HG03139 (cell line): ENCODE results near the gene MTAP.
A peak's percentile ranks its signal among the peaks of the same experiment; 100 is the strongest.

Experiments used
- ATAC-seq: cut with Tn5 transposase; IDR thresholded peaks from one replicate; pipeline ENCODE4 v1.9.1; 2021; ENCODE audit not compliant: unreplicated experiment

The MTAP gene

GRCh38 chr9:21841133-21841532 is 38.7 kb downstream of the MTAP start:
- ATAC-seq, result no peak

- no peak for ATAC-seq
Measured at GRCh38 chr9:21848615-21849014, 46.2 kb downstream of the MTAP start.

GRCh38 chr9:21852754-21853153 is 50.3 kb downstream of the MTAP start:
- peak; percentile 97 for ATAC-seq

- no peak for ATAC-seq
Measured at GRCh38 chr9:21853414-21853813, 51.0 kb downstream of the MTAP start.

- no peak for ATAC-seq
Measured at GRCh38 chr9:21854119-21854518, 51.7 kb downstream of the MTAP start.

GRCh38 chr9:21854594-21854993 is 52.2 kb downstream of the MTAP start:
- no peak for ATAC-seq

- no peak for ATAC-seq
Measured at GRCh38 chr9:21856301-21857094, 54.1 kb downstream of the MTAP start.

- ATAC-seq, result no peak
Measured at GRCh38 chr9:21862871-21863270, 60.4 kb downstream of the MTAP start.

GRCh38 chr9:21864505-21864904 is 62.1 kb downstream of the MTAP start:
- ATAC-seq, result no peak

- no peak for ATAC-seq
Measured at GRCh38 chr9:21866302-21866701, 63.9 kb downstream of the MTAP start.

- ATAC-seq, result no peak
Measured at GRCh38 chr9:21871256-21871975, 69.0 kb downstream of the MTAP start.

- ATAC-seq, result no peak
Measured at GRCh38 chr9:21872696-21873095, 70.3 kb downstream of the MTAP start.

- ATAC-seq, result no peak
Measured at GRCh38 chr9:21873540-21874221, 71.2 kb downstream of the MTAP start.

- no peak for ATAC-seq
Measured at GRCh38 chr9:21875893-21876292, 73.5 kb downstream of the MTAP start.

- no peak for ATAC-seq
Measured at GRCh38 chr9:21883642-21884041, 81.2 kb downstream of the MTAP start.

GRCh38 chr9:21889673-21890072 is 87.2 kb downstream of the MTAP start:
- no peak for ATAC-seq

- ATAC-seq, result no peak
Measured at GRCh38 chr9:21890696-21891095, 88.3 kb downstream of the MTAP start.

- ATAC-seq, result no peak
Measured at GRCh38 chr9:21901546-21901945, 99.1 kb downstream of the MTAP start.

- no peak for ATAC-seq
Measured at GRCh38 chr9:21902136-21902535, 99.7 kb downstream of the MTAP start.

- no peak for ATAC-seq
Measured at GRCh38 chr9:21903380-21903965, 101.0 kb downstream of the MTAP start.

GRCh38 chr9:21904371-21904770 is 101.9 kb downstream of the MTAP start:
- no peak for ATAC-seq

GRCh38 chr9:21904776-21905175 is 102.3 kb downstream of the MTAP start:
- ATAC-seq, result no peak
